GM21723 (cell line): Measurements from ENCODE around the gene NR2F6.
"Not testable (repeated sequence)": the region's sequence is repeated elsewhere in the genome, so short reads cannot be mapped to it uniquely, and the experiment has no call there.

Source experiments
- ATAC-seq: cut with Tn5 transposase; IDR thresholded peaks from one replicate; pipeline ENCODE4 v1.9.1; 2021; ENCODE audit warnings: mild to moderate bottlenecking, moderate library complexity; ENCODE audit not compliant: unreplicated experiment

NR2F6 gene

GRCh38 chr19:17245535-17245984 lies at the start of gene NR2F6:
TSS of gene NR2F6 (minus strand) at chr19:17245919. CDS start at chr19:17245220, 699 bp downstream.
- no peak for ATAC-seq

GRCh38 chr19:17294051-17294891 lies 48.6 kb upstream of the NR2F6 start:
- ATAC-seq, result no peak

- no peak for ATAC-seq
Measured at GRCh38 chr19:17293605-17294004, 47.9 kb upstream of the NR2F6 start.

GRCh38 chr19:17292301-17293074 lies 46.8 kb upstream of the NR2F6 start:
- peak; percentile 84 for ATAC-seq

- no peak for ATAC-seq
Measured at GRCh38 chr19:17289489-17289888, 43.8 kb upstream of the NR2F6 start.

GRCh38 chr19:17286752-17287151 lies 41.0 kb upstream of the NR2F6 start:
- no peak for ATAC-seq

GRCh38 chr19:17286263-17286662 lies 40.5 kb upstream of the NR2F6 start:
- no peak for ATAC-seq

GRCh38 chr19:17285415-17286135 lies 39.9 kb upstream of the NR2F6 start:
- ATAC-seq, result no peak

GRCh38 chr19:17283504-17283996 lies 37.8 kb upstream of the NR2F6 start:
- ATAC-seq, result no peak

GRCh38 chr19:17282488-17283125 lies 36.9 kb upstream of the NR2F6 start:
- peak; percentile 73 for ATAC-seq

- peak; percentile 45 for ATAC-seq
Measured at GRCh38 chr19:17281391-17282304, 35.9 kb upstream of the NR2F6 start, which contains the start of gene ANKLE1. TSS of gene ANKLE1 (plus strand) at chr19:17281901. CDS start at chr19:17281921, 20 bp downstream.

- ATAC-seq, result no peak
Measured at GRCh38 chr19:17279436-17279835, 33.7 kb upstream of the NR2F6 start.

GRCh38 chr19:17275441-17276175 lies 29.9 kb upstream of the NR2F6 start:
- ATAC-seq, result no peak

GRCh38 chr19:17274892-17275291 lies 29.2 kb upstream of the NR2F6 start:
- not testable (repeated sequence) for ATAC-seq

GRCh38 chr19:17268754-17269153 lies 23.0 kb upstream of the NR2F6 start:
- no peak for ATAC-seq

GRCh38 chr19:17266975-17267788 lies 21.5 kb upstream of the NR2F6 start, which contains the start of gene BABAM1:
TSS of gene BABAM1 (plus strand) at chr19:17267443. CDS start at chr19:17268807, 1,364 bp downstream.
- peak; percentile 86 for ATAC-seq

GRCh38 chr19:17266589-17266974 lies 20.9 kb upstream of the NR2F6 start:
- ATAC-seq, result peak; percentile 17

- no peak for ATAC-seq
Measured at GRCh38 chr19:17266026-17266425, 20.3 kb upstream of the NR2F6 start.
